CD4-positive, alpha-beta T cell (primary cell): Measurements from ENCODE around the gene FBXL19. TPM values are rescaled to one million over a fixed set of nuclear protein-coding genes. Genes with fewer than 3 reads are reported as not detected.

ENCODE experiments used
- ATAC-seq: fragments of 200-7000 bp; cut with Tn5 transposase; one replicate; pipeline ENCODE4 v1.10.0; 2022; ENCODE audit warnings: mild to moderate bottlenecking; ENCODE audit not compliant: poor library complexity
- CTCF ChIA-PET: fragments of 350-600 bp; sonication (Branson Sonifier 250); formaldehyde crosslinking; loops from one replicate; lab custom pipeline; 2021; ENCODE audit warnings: antibody characterized with exemption, inconsistent platforms; lab: Charles Lee
- POLR2A ChIA-PET: fragments of 350-600 bp; sonication (Branson Sonifier 250); formaldehyde crosslinking; loops from one replicate; lab custom pipeline; 2021; ENCODE audit warnings: antibody characterized with exemption, inconsistent platforms; lab: Charles Lee
- DNase-seq, 14 experiments: peaks; one replicate each; pipeline ENCODE4 v3.0.0-alpha.2; 2013 to 2020; ENCODE audit warnings: mixed read lengths in 2 of 14
- H3K27ac ChIP-seq, 2 donors: one replicate each; pipeline versions ENCODE4 v1.5.1 to v1.7.0; 2013; ENCODE audit warnings: low read length in 2 of 2, low read depth in 1 of 2, mild to moderate bottlenecking in 1 of 2
- H3K27me3 ChIP-seq, 2 experiments: 1 replicate in 1 of 2; 2 replicates in 1 of 2; pipeline versions ENCODE4 v1.6.1 to v1.7.0; 2013; ENCODE audit warnings: low read length in 2 of 2, control low read depth in 1 of 2, mild to moderate bottlenecking in 1 of 2, moderate library complexity in 1 of 2; ENCODE audit not compliant: insufficient read depth in 2 of 2, control insufficient read depth in 1 of 2
- H3K36me3 ChIP-seq: one replicate; pipeline ENCODE4 v1.6.1; 2013; ENCODE audit warnings: low read length, control low read depth; ENCODE audit not compliant: insufficient read depth
- H3K4me1 ChIP-seq: one replicate; pipeline ENCODE4 v1.6.1; 2013; ENCODE audit warnings: low read length, control low read depth; ENCODE audit not compliant: insufficient read depth
- H3K4me3 ChIP-seq: one replicate; pipeline ENCODE4 v1.5.1; 2013; ENCODE audit warnings: mild to moderate bottlenecking, low read length, moderate library complexity
- H3K9me3 ChIP-seq, 2 experiments: 1 replicate in 1 of 2; 2 replicates in 1 of 2; pipeline versions ENCODE4 v1.6.1 to v1.7.0; 2013; ENCODE audit warnings: low read length in 2 of 2, mild to moderate bottlenecking in 2 of 2, control low read depth in 1 of 2, moderate library complexity in 1 of 2; ENCODE audit not compliant: control insufficient read depth in 1 of 2, insufficient read depth in 1 of 2
- H3K27ac Mint-ChIP-seq: one replicate; pipeline ENCODE4 v1.8.0; 2020; ENCODE audit warnings: mixed read lengths
- H3K27me3 Mint-ChIP-seq: one replicate; pipeline ENCODE4 v1.8.0; 2021; ENCODE audit warnings: mixed read lengths
- H3K36me3 Mint-ChIP-seq: one replicate; pipeline ENCODE4 v1.8.0; 2021; ENCODE audit warnings: low read depth, mixed read lengths
- H3K4me1 Mint-ChIP-seq: one replicate; pipeline ENCODE4 v1.8.0; 2021; ENCODE audit warnings: low read depth, mixed read lengths
- H3K4me3 Mint-ChIP-seq: one replicate; pipeline ENCODE4 v1.8.0; 2020; ENCODE audit warnings: mild to moderate bottlenecking, mixed read lengths
- H3K9me3 Mint-ChIP-seq: one replicate; pipeline ENCODE4 v1.8.0; 2020; ENCODE audit warnings: mixed read lengths
- CTCF ChIP-seq: fragments of 200-600 bp; IDR thresholded peaks from one replicate; pipeline ENCODE4 v1.8.0; 2022; ENCODE audit warnings: antibody characterized with exemption, mild to moderate bottlenecking
- intact Hi-C, 2 experiments: fragments of 100-400 bp; cut with DNase I in 1 of 2; cut with micrococcal nuclease in 1 of 2; formaldehyde crosslinking; loops; one replicate each; pipeline versions ENCODE4 v1.15.1 to v1.9.0; 2023 to 2025; cut with DNase I, micrococcal nuclease
- total RNA-seq, 174 experiments: library from RNA in 2 of 174; stranded (reverse) in 2 of 174; gene quantifications; one replicate each; pipeline ENCODE4 v1.2.3 and lab custom pipeline; 2021 to 2026

The FBXL19 gene
- total RNA-seq, 2 experiments from 2014 or later: 7.5 to 8.9 TPM

GRCh38 chr16:30983289-30983889, 60.0 kb downstream of the FBXL19 start:
- Histone ChIP-seq H3K9me3 (no peaks in the 10 kb centered on the region), H3K27ac (no peak overlapping the region), H3K4me3 (no peak overlapping the region), H3K4me1 (peaks cover 13% of the 10 kb centered on the region), H3K27me3 (no peaks in the 10 kb centered on the region), H3K36me3 (peaks cover 47% of the 10 kb centered on the region)
- Mint-ChIP-seq H3K27ac (no peak overlapping the region), H3K4me3 (no peak overlapping the region), H3K9me3 (no peaks in the 10 kb centered on the region), H3K27me3 (no peaks in the 10 kb centered on the region), H3K36me3 (peaks cover 41% of the 10 kb centered on the region), H3K4me1 (no peaks in the 10 kb centered on the region)
- ATAC-seq (no peak), DNase-seq (no peak)
- no peak for TF ChIP-seq CTCF
- POLR2A ChIA-PET: interaction anchor here (0.8 to 1.1 kb wide), 2 partner anchors 91 to 159 kb away, joined by 3 to 5 read pairs; partner anchors contain the start of genes ZNF646 and ZNF668
- CTCF ChIA-PET: interaction anchor here (3.9 kb wide), 1 partner anchor 159 kb away, joined by 26 read pairs; no protein-coding TSS in a partner anchor
- intact Hi-C loops: loop anchor here in 1 of 2 experiments (10.0 kb wide), 3 partner anchors 311 to 711 kb away; no protein-coding TSS in a partner anchor

- no peak overlapping the region for H3K4me3 ChIP-seq
- H3K4me1 ChIP-seq: peaks cover 13% of the 10 kb centered on the region
- intact Hi-C loops: loop anchor here in 1 of 2 experiments (2.0 to 10.0 kb wide), 4 partner anchors 49 to 711 kb away; partner anchors contain the start of gene STX4
- ATAC-seq: no peak
- DNase-seq: no peak
- peaks cover 45% of the 10 kb centered on the region for H3K36me3 ChIP-seq
- Mint-ChIP-seq H3K36me3 (peaks cover 35% of the 10 kb centered on the region), H3K4me3 (no peak overlapping the region), H3K27ac (no peak overlapping the region), H3K27me3 (no peaks in the 10 kb centered on the region), H3K4me1 (no peaks in the 10 kb centered on the region), H3K9me3 (no peaks in the 10 kb centered on the region)
- TF ChIP-seq CTCF: no peak
- ChIA-PET POLR2A (interaction anchor here (0.8 to 2.2 kb wide), 6 partner anchors 13 to 158 kb away, joined by 3 to 8 read pairs (median 4); partner anchors contain the start of genes KAT8, VKORC1, ZNF646 and ZNF668), CTCF (interaction anchor here (0.6 to 3.9 kb wide), 10 partner anchors 11 to 885 kb away, joined by 3 to 26 read pairs (median 4); partner anchors contain the start of genes STX4, ZNF646, ZNF668 and ZNF843)
- H3K27ac ChIP-seq: no peak overlapping the region
- H3K27me3 ChIP-seq: no peaks in the 10 kb centered on the region
- no peaks in the 10 kb centered on the region for H3K9me3 ChIP-seq
These were observed 60.7 kb downstream of the FBXL19 start for GRCh38 chr16:30983898-30984610.

GRCh38 chr16:30984669-30985400, 61.5 kb downstream of the FBXL19 start, which contains the start of gene HSD3B7:
Gene HSD3B7 (plus strand): TSS chr16:30985207. CDS start chr16:30985659, 452 bp downstream.
- intact Hi-C loops: loop anchor here (1.0 to 10.0 kb wide), 10 partner anchors 48 to 883 kb away; partner anchors contain the start of genes STX4 (in 1 of the 2) and VKORC1 (in 1 of the 2)
- Histone ChIP-seq H3K27ac (no peak within 1 kb of the TSS), H3K27me3 (no peaks in the 10 kb centered on the region), H3K4me1 (peaks cover 13% of the 10 kb centered on the region), H3K36me3 (peaks cover 39% of the 10 kb centered on the region), H3K9me3 (no peaks in the 10 kb centered on the region), H3K4me3 (no peak within 1 kb of the TSS)
- H3K36me3 Mint-ChIP-seq: peaks cover 35% of the 10 kb centered on the region
- ChIA-PET POLR2A (interaction anchor here (0.9 to 2.2 kb wide), 7 partner anchors 12 to 889 kb away, joined by 3 to 8 read pairs (median 3); partner anchors contain the start of genes KAT8, VKORC1, ZNF267 and ZNF646), CTCF (interaction anchor here (0.6 to 3.9 kb wide), 11 partner anchors 12 to 884 kb away, joined by 3 to 26 read pairs (median 4); partner anchors contain the start of genes STX4, ZNF646, ZNF668 and ZNF843)
- H3K4me1 Mint-ChIP-seq: no peaks in the 10 kb centered on the region
- peak; percentile 85 for TF ChIP-seq CTCF
- H3K9me3 Mint-ChIP-seq: no peaks in the 10 kb centered on the region
- no peaks in the 10 kb centered on the region for H3K27me3 Mint-ChIP-seq
- DNase-seq (peak; percentile 64 to 87 (median 78)), ATAC-seq (peak; percentile 74)
- H3K4me3 Mint-ChIP-seq: no peak within 1 kb of the TSS
- no peak within 1 kb of the TSS for H3K27ac Mint-ChIP-seq
